K562 (cell line): Measurements from ENCODE around the gene PTPRE. TPM values are rescaled to one million over a fixed set of nuclear protein-coding genes. Genes with fewer than 3 reads are reported as not detected.

Source experiments
- ATAC-seq: fragments of 200-7000 bp; cut with Tn5 transposase; 3 replicates; pipeline ENCODE4 v1.9.1; 2020; ENCODE audit warnings: moderate library complexity
- BruUV-seq: library from RNA; stranded (reverse); fragments of 400-500 nt; replicated peaks from 2 replicates; lab custom pipeline; 2021; lab: Mats Ljungman, UMichigan
- CTCF ChIA-PET: fragments of 300-600 bp; formaldehyde crosslinking; extraction: SDS; loops from one replicate; lab custom pipeline; 2021; ENCODE audit warnings: low intra/inter-chr PET ratio; lab: Yijun Ruan, JAX
- POLR2A ChIA-PET: fragments of 300-600, 350-650 bp; sonication (Branson Sonifier 250); formaldehyde crosslinking; extraction: SDS; loops from one replicate; lab custom pipeline; 2021; ENCODE audit warnings: antibody characterized with exemption, inconsistent platforms; lab: Yijun Ruan, JAX
- DNase-seq, 4 experiments: peaks; one replicate each; pipeline versions ENCODE4 v3.0.0 to v3.0.0-alpha.2; 2011 to 2018; ENCODE audit warnings: low spot score in 3 of 4, mixed read lengths in 3 of 4; ENCODE audit errors: extremely low read depth in 1 of 4
- FAIRE-seq: peaks from 2 replicates; lab custom pipeline; 2011; peaks lifted over from hg19 to GRCh38; lab: Jason Lieb, UNC
- H2AFZ ChIP-seq: 2 replicates; pipeline ENCODE4 v1.6.0; 2011; ENCODE audit warnings: low read depth, low read length, control low read depth, inconsistent platforms
- H3K27ac ChIP-seq: fragments of 200-600 bp; 3 replicates; pipeline ENCODE4 v1.8.0; 2011; ENCODE audit warnings: low read depth, mild to moderate bottlenecking, control low read depth, inconsistent platforms, low read length, moderate library complexity, mixed read lengths; ENCODE audit errors: extremely low read depth
- H3K27me3 ChIP-seq, 2 experiments: fragments of 300-600 bp in 1 of 2; 2 replicates in 1 of 2; 3 replicates in 1 of 2; pipeline versions ENCODE4 v1.6.0 to v1.8.0; 2011; ENCODE audit warnings: inconsistent platforms in 2 of 2, low read length in 2 of 2, mild to moderate bottlenecking in 1 of 2, mixed read lengths in 1 of 2, moderate library complexity in 1 of 2; ENCODE audit not compliant: control insufficient read depth in 2 of 2, insufficient read depth in 2 of 2
- H3K36me3 ChIP-seq: fragments of 300-600 bp; 3 replicates; pipeline ENCODE4 v1.8.0; 2011; ENCODE audit warnings: mild to moderate bottlenecking, low read length, inconsistent platforms; ENCODE audit not compliant: control insufficient read depth, insufficient read depth
- H3K4me1 ChIP-seq, 2 experiments: fragments of 200-600 bp in 1 of 2; replicated peaks in 1 of 2; 2 replicates in 1 of 2; 3 replicates in 1 of 2; pipeline versions ENCODE4 v1.5.1 to v1.8.0; 2011; ENCODE audit warnings: inconsistent platforms in 2 of 2, low read length in 2 of 2, mild to moderate bottlenecking in 1 of 2, mixed read lengths in 1 of 2, moderate library complexity in 1 of 2; ENCODE audit not compliant: control insufficient read depth in 2 of 2, insufficient read depth in 2 of 2
- H3K4me2 ChIP-seq: 2 replicates; pipeline ENCODE4 v1.6.1; 2011; ENCODE audit warnings: low read length, control low read depth, inconsistent platforms, mixed read lengths; ENCODE audit not compliant: insufficient read depth
- H3K4me3 ChIP-seq: fragments of 200-600 bp; sonication (generic), shearing (Covaris generic); 2 replicates; pipeline ENCODE4 v1.5.1; 2016; ENCODE audit warnings: control low read depth, inconsistent platforms
- H3K79me2 ChIP-seq: fragments of 200-600 bp; 3 replicates; pipeline ENCODE4 v1.8.0; 2011; ENCODE audit warnings: low read length, inconsistent platforms; ENCODE audit not compliant: control insufficient read depth, insufficient read depth
- H3K9ac ChIP-seq, 2 experiments: 2 replicates each; pipeline versions ENCODE4 v1.6.0 to v1.6.1; 2011; ENCODE audit warnings: low read depth in 2 of 2, low read length in 2 of 2, control low read depth in 1 of 2, inconsistent platforms in 1 of 2, mild to moderate bottlenecking in 1 of 2, mixed read lengths in 1 of 2; ENCODE audit not compliant: insufficient read depth in 1 of 2
- H3K9me1 ChIP-seq: one replicate; pipeline ENCODE4 v1.6.0; 2011; ENCODE audit warnings: inconsistent platforms, mild to moderate bottlenecking, low read length, moderate library complexity; ENCODE audit not compliant: control insufficient read depth, insufficient read depth
- H3K9me3 ChIP-seq: replicated peaks from 2 replicates; pipeline ENCODE4 v1.5.1; 2011; ENCODE audit warnings: low read depth, low read length, inconsistent platforms; ENCODE audit not compliant: control insufficient read depth, insufficient read depth
- H4K20me1 ChIP-seq: replicated peaks from 2 replicates; pipeline ENCODE4 v1.6.1; 2011; ENCODE audit warnings: low read length, inconsistent platforms, mixed read lengths; ENCODE audit not compliant: control insufficient read depth, insufficient read depth
- ARID1B ChIP-seq: fragments of 450-650 bp; IDR thresholded peaks from 2 replicates; pipeline ENCODE4 v1.6.1; 2016; ENCODE audit warnings: antibody characterized with exemption, mild to moderate bottlenecking, inconsistent platforms
- POU5F1 ChIP-seq: fragments of 150-350 bp; IDR thresholded peaks from 2 replicates; pipeline ENCODE4 v1.6.1; 2014; ENCODE audit warnings: borderline replicate concordance, low read length, low read depth, mild to moderate bottlenecking; ENCODE audit not compliant: partially characterized antibody
- ZNF121 ChIP-seq: sonication (generic); formaldehyde crosslinking; conservative IDR thresholded peaks from 2 replicates; pipeline ENCODE4 v1.8.0; 2022; ENCODE audit warnings: missing genetic modification reagents
- ZNF780A ChIP-seq: fragments of 250-450 bp; sonication (Bioruptor Pico); IDR thresholded peaks from 2 replicates; pipeline ENCODE4 v1.5.0; 2021; ENCODE audit warnings: mild to moderate bottlenecking
- WGBS: fragments of 100-300 bp; shearing (Covaris generic); methylation state at CpG from one replicate; pipeline ENCODE4 v1.1.6; 2016; ENCODE audit warnings: low coverage, mixed read lengths; ENCODE audit not compliant: insufficient coverage; ENCODE audit errors: missing lambda C conversion rate; 5-methylcytosine and 5-hydroxymethylcytosine counted together
- in situ Hi-C: fragments of 300-500 bp; cut with MboI; formaldehyde crosslinking; loops from 4 replicates; pipeline ENCODE4 v1.15.0; 2018; ENCODE audit warnings: inconsistent platforms, mixed read lengths
- intact Hi-C: fragments of 100-400 bp; cut with micrococcal nuclease; formaldehyde crosslinking; loops from 2 replicates; pipeline ENCODE4 v1.14.2; 2022
- polyA plus RNA-seq, 8 experiments: library from polyadenylated mRNA; depleted of rRNA in 4 of 8; stranded (reverse) in 5 of 8; unstranded in 3 of 8; fragments of >200 nt; fragmentation: Nextera tagmentation in 2 of 8; fragmentation: Illumina TruSeq in 1 of 8; extraction: Ambion mirVana in 2 of 8; extraction: Trizol in 1 of 8; gene quantifications; 2 replicates each; pipeline versions ENCODE4 v1.2.1 to v1.2.3, GENCODE V29; 2011 to 2014; ENCODE audit warnings: inconsistent platforms in 1 of 8, missing spikeins in 1 of 8
- total RNA-seq, 7 experiments: library from RNA; depleted of rRNA in 6 of 7; stranded (reverse); fragments of >200 nt in 6 of 7; fragmentation: Illumina TruSeq in 2 of 7; extraction: Trizol in 2 of 7; gene quantifications; 2 replicates each; pipeline versions ENCODE4 v1.2.1 to v1.2.3, GENCODE V29; 2011 to 2021; ENCODE audit warnings: low replicate concordance in 1 of 7
- TF ChIP-seq, protein P1 (sequence below): sonication (generic); formaldehyde crosslinking; IDR thresholded peaks from 2 replicates; pipeline ENCODE4 v1.8.1; 2023; ENCODE audit warnings: mild to moderate bottlenecking, missing genetic modification reagents
- TF ChIP-seq, protein P2 (sequence below): fragments of 450-650 bp; formaldehyde crosslinking; IDR thresholded peaks from 2 replicates; pipeline ENCODE4 v1.4.0; 2020; ENCODE audit warnings: mild to moderate bottlenecking, moderate library complexity

Gene PTPRE
- total and polyA plus RNA-seq, 9 of the 15 experiments (the other 6 are each of a cell fraction or from before 2014, with no cell fraction given), result 0.01 to 0.13 (median 0.04) TPM; not detected in 4

DNA sequence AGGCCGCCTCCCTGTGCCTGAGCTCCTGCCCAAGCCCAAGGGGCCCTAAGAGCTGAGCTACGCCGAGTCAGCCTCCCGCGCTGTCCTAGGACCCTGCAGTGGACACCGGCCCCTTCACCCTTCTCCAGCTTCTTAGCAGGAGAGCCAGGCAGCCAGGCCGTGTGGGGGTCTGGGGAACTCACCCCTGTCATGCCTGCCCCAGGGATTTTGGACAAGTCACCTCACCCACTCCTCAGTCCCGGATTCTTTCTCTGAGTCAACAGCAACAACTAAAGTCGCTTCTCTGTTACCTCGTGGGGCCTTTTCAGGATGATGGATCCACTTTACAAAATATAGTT is 140.0 kb downstream of the PTPRE start:
- no peak overlapping the region for H3K27ac ChIP-seq
- intact Hi-C loops, result no loop called here
- no peak overlapping the region for H2AFZ ChIP-seq
- no peaks in the 10 kb centered on the region for H3K36me3 ChIP-seq
- no peak overlapping the region for H3K9ac ChIP-seq
- H3K4me2 ChIP-seq, result no peak overlapping the region
- H3K27me3 ChIP-seq, result peaks cover 3 to 26% of the 10 kb centered on the region in 2 experiments; a peak in 3 of 5 replicates
- 7% methylated on average over 9 of the region's 10 CpGs for WGBS
- H3K79me2 ChIP-seq, result no peaks in the 10 kb centered on the region
- BruUV-seq, result no TSS peak
- no peak for FAIRE-seq
- DNase-seq, result no peak
- TF ChIP-seq ZNF780A (CRISPR knock-in tag) (no peak), ARID1B (no peak), ZNF121 (no peak), POU5F1 (no peak)
- TF ChIP-seq, protein P1, sequence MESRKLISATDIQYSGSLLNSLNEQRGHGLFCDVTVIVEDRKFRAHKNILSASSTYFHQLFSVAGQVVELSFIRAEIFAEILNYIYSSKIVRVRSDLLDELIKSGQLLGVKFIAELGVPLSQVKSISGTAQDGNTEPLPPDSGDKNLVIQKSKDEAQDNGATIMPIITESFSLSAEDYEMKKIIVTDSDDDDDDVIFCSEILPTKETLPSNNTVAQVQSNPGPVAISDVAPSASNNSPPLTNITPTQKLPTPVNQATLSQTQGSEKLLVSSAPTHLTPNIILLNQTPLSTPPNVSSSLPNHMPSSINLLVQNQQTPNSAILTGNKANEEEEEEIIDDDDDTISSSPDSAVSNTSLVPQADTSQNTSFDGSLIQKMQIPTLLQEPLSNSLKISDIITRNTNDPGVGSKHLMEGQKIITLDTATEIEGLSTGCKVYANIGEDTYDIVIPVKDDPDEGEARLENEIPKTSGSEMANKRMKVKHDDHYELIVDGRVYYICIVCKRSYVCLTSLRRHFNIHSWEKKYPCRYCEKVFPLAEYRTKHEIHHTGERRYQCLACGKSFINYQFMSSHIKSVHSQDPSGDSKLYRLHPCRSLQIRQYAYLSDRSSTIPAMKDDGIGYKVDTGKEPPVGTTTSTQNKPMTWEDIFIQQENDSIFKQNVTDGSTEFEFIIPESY (CRISPR knock-in tag), result no peak
- TF ChIP-seq, protein P2, sequence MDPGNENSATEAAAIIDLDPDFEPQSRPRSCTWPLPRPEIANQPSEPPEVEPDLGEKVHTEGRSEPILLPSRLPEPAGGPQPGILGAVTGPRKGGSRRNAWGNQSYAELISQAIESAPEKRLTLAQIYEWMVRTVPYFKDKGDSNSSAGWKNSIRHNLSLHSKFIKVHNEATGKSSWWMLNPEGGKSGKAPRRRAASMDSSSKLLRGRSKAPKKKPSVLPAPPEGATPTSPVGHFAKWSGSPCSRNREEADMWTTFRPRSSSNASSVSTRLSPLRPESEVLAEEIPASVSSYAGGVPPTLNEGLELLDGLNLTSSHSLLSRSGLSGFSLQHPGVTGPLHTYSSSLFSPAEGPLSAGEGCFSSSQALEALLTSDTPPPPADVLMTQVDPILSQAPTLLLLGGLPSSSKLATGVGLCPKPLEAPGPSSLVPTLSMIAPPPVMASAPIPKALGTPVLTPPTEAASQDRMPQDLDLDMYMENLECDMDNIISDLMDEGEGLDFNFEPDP (CRISPR knock-in tag), result no peak
- H3K4me1 ChIP-seq, result peaks cover 0 to 4% of the 10 kb centered on the region in 2 experiments; a peak in 1 of 5 replicates
- POLR2A ChIA-PET, result interaction anchor here (0.5 kb wide), 1 partner anchor 39 kb away, joined by 4 read pairs; no protein-coding TSS in a partner anchor
- CTCF ChIA-PET, result no interaction called here
- in situ Hi-C loops, result no loop called here
- no peaks in the 10 kb centered on the region for H3K9me1 ChIP-seq
- no peaks in the 10 kb centered on the region for H3K9me3 ChIP-seq
- no peak overlapping the region for H3K4me3 ChIP-seq
- no peak for ATAC-seq
- H4K20me1 ChIP-seq, result no peaks in the 10 kb centered on the region
